ENCODE measurements around the gene CCDC91. TPM values are rescaled to one million over a fixed set of nuclear protein-coding genes. Genes with fewer than 3 reads are reported as not detected.
"Not testable (repeated sequence)": the region's sequence is repeated elsewhere in the genome, so short reads cannot be mapped to it uniquely, and the experiment has no call there.

The CCDC91 gene
- total RNA-seq, 1 experiment from 2014 or later = 15.7 TPM

GRCh38 chr12:28265435-28266042 lies 75.3 kb downstream of the CCDC91 start:
- H3K36me3 Mint-ChIP-seq = peaks cover 10% of the 10 kb centered on the region
- H3K27ac Mint-ChIP-seq = no peak overlapping the region
- H3K27me3 Mint-ChIP-seq (ENCODE audit: low read depth) = no peaks in the 10 kb centered on the region; the same call in 1 of the 2 replicates
- TF ChIP-seq CDX4 (CRISPR knock-in tag; IDR thresholded peaks at IDR 0.05; ENCODE audit: borderline replicate concordance) (no peak), ZNF317 (CRISPR knock-in tag; IDR thresholded peaks at IDR 0.05; ENCODE audit: borderline replicate concordance, low read depth) (no peak), PRDM15 (CRISPR knock-in tag; IDR thresholded peaks at IDR 0.05) (no peak), IRF1 (CRISPR knock-in tag; IDR thresholded peaks at IDR 0.05) (no peak), E2F4 (CRISPR knock-in tag; IDR thresholded peaks at IDR 0.05; ENCODE audit: borderline replicate concordance, low read depth) (no peak), FOXP1 (CRISPR knock-in tag; IDR thresholded peaks at IDR 0.05; ENCODE audit: borderline replicate concordance) (no peak), GABPB1 (CRISPR knock-in tag; IDR thresholded peaks at IDR 0.05) (no peak), NFYB (CRISPR knock-in tag; conservative IDR thresholded peaks at IDR 0.05; ENCODE audit: low read depth) (no peak)
- DNase-seq (ENCODE audit: low spot score) = no peak
- ATAC-seq = no peak
- H3K4me3 Mint-ChIP-seq = no peak overlapping the region
- ChIA-PET CTCF (no interaction called here), POLR2A (no interaction called here)
- H3K9me3 Mint-ChIP-seq = peaks cover 10% of the 10 kb centered on the region
- H3K4me1 Mint-ChIP-seq = no peaks in the 10 kb centered on the region

GRCh38 chr12:28267920-28268607 lies 77.8 kb downstream of the CCDC91 start:
- peak; percentile 95 for TF ChIP-seq HMGA2 (CRISPR knock-in tag; IDR thresholded peaks at IDR 0.05)
- H3K27me3 Mint-ChIP-seq (ENCODE audit: low read depth); CTCF ChIA-PET; H3K4me3 Mint-ChIP-seq; H3K27ac Mint-ChIP-seq; DNase-seq (ENCODE audit: low spot score); POLR2A ChIA-PET; ATAC-seq; H3K4me1 Mint-ChIP-seq: not testable (repeated sequence)
- Mint-ChIP-seq H3K9me3 (peaks cover 24% of the 10 kb centered on the region), H3K36me3 (peaks cover 28% of the 10 kb centered on the region)

- H3K4me3 Mint-ChIP-seq = no peak overlapping the region
- ChIA-PET CTCF (no interaction called here), POLR2A (no interaction called here)
- H3K9me3 Mint-ChIP-seq = peaks cover 24% of the 10 kb centered on the region
- H3K4me1 Mint-ChIP-seq = no peaks in the 10 kb centered on the region
- peaks cover 29% of the 10 kb centered on the region for H3K36me3 Mint-ChIP-seq
- DNase-seq (ENCODE audit: low spot score) = no peak
- no peak overlapping the region for H3K27ac Mint-ChIP-seq
- H3K27me3 Mint-ChIP-seq (ENCODE audit: low read depth) = no peaks in the 10 kb centered on the region; the same call in 1 of the 2 replicates
- ATAC-seq = no peak
- TF ChIP-seq FOXP1 (CRISPR knock-in tag; IDR thresholded peaks at IDR 0.05; ENCODE audit: borderline replicate concordance) (no peak), NR3C1 (CRISPR knock-in tag; conservative IDR thresholded peaks at IDR 0.05; ENCODE audit: low read depth) (no peak), ERG (CRISPR knock-in tag; IDR thresholded peaks at IDR 0.05) (no peak), ATF6 (CRISPR knock-in tag; IDR thresholded peaks at IDR 0.05) (no peak), MYBL2 (CRISPR knock-in tag; IDR thresholded peaks at IDR 0.05) (no peak), SMAD4 (CRISPR knock-in tag; IDR thresholded peaks at IDR 0.05) (no peak), SP1 (CRISPR knock-in tag; conservative IDR thresholded peaks at IDR 0.05) (no peak), ZNF425 (CRISPR knock-in tag; conservative IDR thresholded peaks at IDR 0.05) (no peak), TEAD4 (CRISPR knock-in tag; IDR thresholded peaks at IDR 0.05) (no peak), IRF2 (CRISPR knock-in tag; IDR thresholded peaks at IDR 0.05; ENCODE audit: borderline replicate concordance, low read depth) (no peak)
Observed at GRCh38 chr12:28268608-28269229, 78.5 kb downstream of the CCDC91 start.
